Gastroesophageal sphincter (tissue), 4 donors: ENCODE measurements around the gene CLCN3. TPM values are rescaled to one million over a fixed set of nuclear protein-coding genes. Genes with fewer than 3 reads are reported as not detected.

Experiments
- ATAC-seq: fragments of 150-250 bp; one replicate; pipeline ENCODE4 v1.9.1; 2016; ENCODE audit warnings: mild to moderate bottlenecking, moderate library complexity
- H3K27ac ChIP-seq, 4 donors: fragments of 200-600 bp; sonication (generic) in 3 of 4; 1 replicate in 3 of 4; 2 replicates in 1 of 4; pipeline ENCODE4 v1.5.1; 2016 to 2019
- H3K27me3 ChIP-seq: fragments of 200-600 bp; sonication (generic); one replicate; pipeline ENCODE4 v1.5.1; 2019
- H3K36me3 ChIP-seq, 2 donors: fragments of 200-600 bp; sonication (generic); one replicate each; pipeline ENCODE4 v1.5.1; 2019; ENCODE audit warnings: control low read depth in 1 of 2
- H3K4me1 ChIP-seq, 3 donors: fragments of 200-600 bp; sonication (generic); 1 replicate in 2 of 3; 2 replicates in 1 of 3; pipeline ENCODE4 v1.5.1; 2016 to 2019; ENCODE audit warnings: control low read depth in 2 of 3
- H3K4me3 ChIP-seq, 2 donors: fragments of 200-600 bp; sonication (generic); one replicate each; pipeline ENCODE4 v1.5.1; 2019; ENCODE audit warnings: mild to moderate bottlenecking in 1 of 2, moderate library complexity in 1 of 2
- H3K9me3 ChIP-seq, 3 donors: fragments of 200-600 bp; sonication (generic); one replicate each; pipeline ENCODE4 v1.5.1; 2017 to 2019; ENCODE audit warnings: control low read depth in 2 of 3
- EP300 ChIP-seq: sonication (generic); formaldehyde crosslinking; IDR thresholded peaks from one replicate; pipeline ENCODE4 v1.6.1; 2017; ENCODE audit warnings: antibody characterized with exemption, mild to moderate bottlenecking
- POLR2A ChIP-seq, 2 donors: fragments of 450-650 bp; IDR thresholded peaks; one replicate each; pipeline ENCODE4 v1.6.1; 2017; ENCODE audit warnings: antibody characterized with exemption in 2 of 2, mild to moderate bottlenecking in 2 of 2, moderate library complexity in 1 of 2
- POLR2AphosphoS5 ChIP-seq: sonication (generic); formaldehyde crosslinking; IDR thresholded peaks from one replicate; pipeline ENCODE4 v1.6.1; 2017; ENCODE audit warnings: antibody characterized with exemption
- WGBS, 2 donors: methylation state at CpG; one replicate each; pipeline ENCODE4 v1.1.5; 2018; ENCODE audit warnings: low coverage in 1 of 2; 5-methylcytosine and 5-hydroxymethylcytosine counted together
- total RNA-seq, 4 donors: library from RNA; depleted of rRNA; stranded (reverse); fragments of >200 nt; gene quantifications; one replicate each; pipeline ENCODE4 v1.1.0, GENCODE V29; 2016
- TF ChIP-seq, protein P1 (sequence below), 4 experiments: fragments of 200-600 bp in 2 of 4; fragments of 450-650 bp in 2 of 4; sonication (generic) in 1 of 4; IDR thresholded peaks; one replicate each; pipeline ENCODE4 v1.5.1; 2017 to 2019; ENCODE audit warnings: antibody characterized with exemption in 4 of 4, mild to moderate bottlenecking in 2 of 4, moderate library complexity in 2 of 4

Gene CLCN3
- total RNA-seq, 4 donors from 2014 or later, result 16.6 to 26.0 (median 22.6) TPM

DNA sequence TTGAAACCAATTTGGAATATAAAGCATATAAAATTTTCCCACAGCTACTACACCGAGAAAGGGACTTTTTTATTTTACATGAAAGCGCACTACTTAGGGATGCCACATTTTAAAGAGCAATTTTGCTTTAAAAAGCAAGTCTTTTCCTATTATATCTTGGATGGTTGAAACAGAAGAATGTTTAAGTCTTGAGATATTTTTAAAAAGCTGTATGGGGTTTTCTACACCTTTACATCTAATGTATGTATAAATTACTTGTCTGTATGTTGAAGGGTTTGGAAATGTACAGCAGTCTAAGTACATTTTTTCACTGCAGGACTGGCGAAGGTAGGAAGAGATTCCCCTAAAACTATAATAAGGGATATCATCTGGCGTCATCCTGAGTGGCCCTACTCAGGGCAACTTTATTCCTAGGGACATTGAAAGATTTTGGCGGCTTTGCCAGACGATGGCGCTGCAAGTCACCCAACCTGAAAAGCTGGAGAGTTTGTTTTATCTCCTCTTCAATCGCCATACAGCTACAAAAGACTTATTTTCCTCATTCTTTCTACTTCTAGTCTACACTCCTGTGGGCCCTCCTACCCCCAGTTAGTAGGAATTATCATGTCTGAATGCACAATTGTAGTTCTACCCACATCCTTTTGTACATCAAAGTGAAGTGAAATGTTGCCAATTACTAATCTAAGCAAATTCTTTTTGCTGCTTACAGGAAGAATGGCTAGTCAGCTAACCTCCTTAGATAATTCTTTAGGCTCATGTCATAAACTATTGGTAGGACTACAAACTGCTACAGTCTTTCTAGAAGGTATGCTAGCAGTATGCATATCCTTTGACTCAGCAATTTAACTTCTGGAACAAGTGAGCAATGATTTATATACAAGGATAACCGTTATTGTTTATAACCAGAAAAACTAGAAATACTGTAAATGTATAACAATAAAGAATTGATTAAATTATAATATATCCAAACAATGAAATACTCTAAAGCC is 7.2 kb upstream of the CLCN3 start:
- Histone ChIP-seq H3K4me3 (peak overlapping the region; percentile 71 to 77), H3K36me3 (no peaks in the 10 kb centered on the region), H3K9me3 (no peaks in the 10 kb centered on the region), H3K27ac (peak overlapping the region; percentile 88 to 96 (median 96)), H3K4me1 (peaks cover 0 to 29% (median 9%) of the 10 kb centered on the region in 3 donors), H3K27me3 (no peaks in the 10 kb centered on the region)
- TF ChIP-seq POLR2A (IDR thresholded peaks at IDR 0.05), result no peak
- TF ChIP-seq, protein P1, sequence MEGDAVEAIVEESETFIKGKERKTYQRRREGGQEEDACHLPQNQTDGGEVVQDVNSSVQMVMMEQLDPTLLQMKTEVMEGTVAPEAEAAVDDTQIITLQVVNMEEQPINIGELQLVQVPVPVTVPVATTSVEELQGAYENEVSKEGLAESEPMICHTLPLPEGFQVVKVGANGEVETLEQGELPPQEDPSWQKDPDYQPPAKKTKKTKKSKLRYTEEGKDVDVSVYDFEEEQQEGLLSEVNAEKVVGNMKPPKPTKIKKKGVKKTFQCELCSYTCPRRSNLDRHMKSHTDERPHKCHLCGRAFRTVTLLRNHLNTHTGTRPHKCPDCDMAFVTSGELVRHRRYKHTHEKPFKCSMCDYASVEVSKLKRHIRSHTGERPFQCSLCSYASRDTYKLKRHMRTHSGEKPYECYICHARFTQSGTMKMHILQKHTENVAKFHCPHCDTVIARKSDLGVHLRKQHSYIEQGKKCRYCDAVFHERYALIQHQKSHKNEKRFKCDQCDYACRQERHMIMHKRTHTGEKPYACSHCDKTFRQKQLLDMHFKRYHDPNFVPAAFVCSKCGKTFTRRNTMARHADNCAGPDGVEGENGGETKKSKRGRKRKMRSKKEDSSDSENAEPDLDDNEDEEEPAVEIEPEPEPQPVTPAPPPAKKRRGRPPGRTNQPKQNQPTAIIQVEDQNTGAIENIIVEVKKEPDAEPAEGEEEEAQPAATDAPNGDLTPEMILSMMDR (IDR thresholded peaks at IDR 0.05), result peak; percentile 45 to 79 (median 60)
- WGBS, 2 donors, result 2 to 7% methylated on average over 3 to 9 of the region's 9 CpGs
- ATAC-seq, result peak; percentile 54

DNA sequence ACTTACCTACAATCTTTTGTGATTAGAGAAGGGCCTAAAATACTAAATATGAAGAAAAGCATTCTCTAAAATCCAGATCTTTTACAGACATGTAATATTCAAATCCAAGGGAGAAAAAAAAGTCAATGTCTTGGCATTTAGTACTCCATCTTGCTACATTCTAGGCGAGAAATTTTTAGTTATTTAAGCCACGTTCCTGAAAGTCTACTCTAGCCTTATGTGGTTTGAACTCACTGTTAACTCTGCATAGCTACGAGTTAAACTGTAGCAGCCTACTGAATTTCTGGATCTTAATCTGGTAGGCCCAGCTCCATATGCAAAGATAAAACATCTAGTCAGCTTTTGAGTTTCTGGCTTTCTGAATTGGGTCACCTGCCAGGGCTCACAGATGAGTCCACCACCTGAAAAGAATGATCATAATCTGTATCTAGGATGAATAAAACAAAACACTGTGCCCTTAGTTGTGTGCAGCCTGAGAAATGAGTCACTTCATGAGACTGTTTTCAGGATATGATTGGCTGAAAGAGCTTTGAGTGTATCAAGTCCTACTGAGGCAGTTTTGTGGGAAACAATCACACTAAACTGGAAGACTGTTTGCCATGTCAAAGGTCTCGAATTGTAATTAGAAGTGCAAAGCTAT is 4.8 kb upstream of the CLCN3 start:
- no peak for ATAC-seq
- 74 to 86% methylated on average over 2 to 4 of the region's 4 CpGs for WGBS, 2 donors
- H3K4me3 ChIP-seq, result no peak overlapping the region
- peaks cover 0 to 27% (median 9%) of the 10 kb centered on the region in 3 donors for H3K4me1 ChIP-seq
- H3K36me3 ChIP-seq, result no peaks in the 10 kb centered on the region
- no peaks in the 10 kb centered on the region for H3K27me3 ChIP-seq
- H3K9me3 ChIP-seq, result no peaks in the 10 kb centered on the region
- H3K27ac ChIP-seq, result no peak overlapping the region
- TF ChIP-seq, protein P1 (IDR thresholded peaks at IDR 0.05), result no peak

DNA sequence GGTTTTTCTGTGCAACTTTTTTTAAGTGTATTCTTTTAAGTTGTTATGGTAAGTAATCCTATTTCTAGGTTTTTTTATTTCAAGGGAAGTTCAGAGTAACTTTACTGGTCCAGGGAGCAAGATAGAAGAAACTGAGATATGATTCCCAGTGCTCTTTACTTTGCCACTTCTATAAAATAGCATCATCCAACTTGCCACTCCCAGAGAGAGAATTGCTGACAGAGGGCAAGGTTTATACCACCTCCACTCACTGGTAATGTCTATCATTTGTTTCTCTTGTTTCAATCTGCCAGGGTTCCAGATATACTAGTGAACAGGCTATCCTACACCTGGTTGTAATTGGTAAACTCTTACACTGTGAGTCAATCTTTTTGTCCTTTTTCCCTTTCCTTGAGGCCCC is 3.5 kb upstream of the CLCN3 start:
- no peaks in the 10 kb centered on the region for H3K36me3 ChIP-seq
- TF ChIP-seq EP300, result no peak
- H3K9me3 ChIP-seq, result no peaks in the 10 kb centered on the region
- no peak overlapping the region for H3K4me3 ChIP-seq
- no peaks in the 10 kb centered on the region for H3K27me3 ChIP-seq
- H3K4me1 ChIP-seq, result peaks cover 0 to 22% (median 3%) of the 10 kb centered on the region in 3 donors
- H3K27ac ChIP-seq, result no peak overlapping the region
- no peak for ATAC-seq

DNA sequence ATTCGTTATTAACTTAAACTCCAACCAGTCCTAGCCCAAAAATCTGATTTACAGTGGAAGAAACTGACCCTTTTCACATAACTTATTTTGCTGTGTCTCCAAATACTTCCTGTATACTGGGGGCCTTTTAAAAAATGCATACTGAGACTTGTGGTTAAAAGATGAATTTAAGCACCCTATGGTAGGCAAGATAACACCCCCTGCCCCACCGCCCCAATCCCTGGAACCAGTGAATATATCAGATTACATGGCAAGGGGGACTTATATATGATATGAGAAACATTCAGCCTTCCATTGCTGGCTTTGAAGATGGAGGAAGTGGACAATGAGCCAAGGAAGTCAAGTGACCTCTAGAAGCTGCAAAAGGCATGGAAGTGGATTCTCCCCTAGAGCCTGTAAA is 3.1 kb upstream of the CLCN3 start:
- 74 to 80% methylated on average over 2 of the region's 2 CpGs for WGBS, 2 donors
- Histone ChIP-seq H3K36me3 (no peaks in the 10 kb centered on the region), H3K9me3 (no peaks in the 10 kb centered on the region), H3K4me3 (no peak overlapping the region), H3K27me3 (no peaks in the 10 kb centered on the region), H3K27ac (no peak overlapping the region), H3K4me1 (peaks cover 2 to 27% (median 3%) of the 10 kb centered on the region in 3 donors)
- TF ChIP-seq, protein P1 (IDR thresholded peaks at IDR 0.05), result no peak
- no peak for TF ChIP-seq POLR2AphosphoS5
- no peak for ATAC-seq

DNA sequence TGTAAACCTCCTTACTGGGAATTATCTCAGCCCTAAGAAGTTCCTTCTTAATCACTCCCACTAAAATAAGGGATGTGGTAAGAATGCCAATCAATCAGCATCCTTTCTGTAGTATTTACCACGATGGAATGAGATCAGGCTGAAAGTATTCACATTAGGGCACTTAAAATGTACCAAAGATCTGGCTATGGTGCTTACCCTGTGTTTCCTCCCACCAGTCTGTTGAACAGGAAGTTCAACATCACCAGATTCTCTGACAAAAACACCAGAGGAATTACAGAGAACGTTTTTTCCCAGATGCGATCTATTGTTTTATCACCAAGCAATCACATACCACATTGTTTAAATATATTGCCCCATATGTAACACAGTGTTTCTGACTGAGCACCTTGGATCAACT is 2.1 kb upstream of the CLCN3 start:
- Histone ChIP-seq H3K36me3 (no peaks in the 10 kb centered on the region), H3K4me3 (no peak overlapping the region), H3K4me1 (peaks cover 3 to 33% (median 6%) of the 10 kb centered on the region in 3 donors), H3K9me3 (no peaks in the 10 kb centered on the region), H3K27ac (no peak overlapping the region), H3K27me3 (no peaks in the 10 kb centered on the region)
- WGBS, 2 donors, result 56 to 59% methylated on average over 3 of the region's 3 CpGs
- TF ChIP-seq POLR2A (IDR thresholded peaks at IDR 0.05), result no peak
- TF ChIP-seq POLR2AphosphoS5, result no peak
- no peak for TF ChIP-seq EP300
- TF ChIP-seq, protein P1 (IDR thresholded peaks at IDR 0.05), result no peak
- ATAC-seq, result no peak
